NCI-H774 (cell line): ENCODE measurements around the gene DRC3.
"Not testable (repeated sequence)": the region's sequence is repeated elsewhere in the genome, so short reads cannot be mapped to it uniquely, and the experiment has no call there.

Experiments used
- DNase-seq: peaks from one replicate; lab custom pipeline; 2025; lab: John Stamatoyannopoulos, UW

Gene DRC3

GRCh38 chr17:17942846-17943245, 29.8 kb upstream of the DRC3 start:
- no peak for DNase-seq

GRCh38 chr17:17943281-17943984, 29.2 kb upstream of the DRC3 start:
- no peak for DNase-seq

GRCh38 chr17:17944242-17944641, 28.4 kb upstream of the DRC3 start:
- DNase-seq = no peak

- no peak for DNase-seq
These were observed 27.9 kb upstream of the DRC3 start for GRCh38 chr17:17944743-17945142.

- DNase-seq = no peak
These were observed 26.6 kb upstream of the DRC3 start for GRCh38 chr17:17946093-17946492.

GRCh38 chr17:17947309-17947708, 25.4 kb upstream of the DRC3 start:
- DNase-seq = no peak

- DNase-seq = no peak
These were observed 24.7 kb upstream of the DRC3 start for GRCh38 chr17:17947966-17948365.

GRCh38 chr17:17950347-17950746, 22.3 kb upstream of the DRC3 start:
- DNase-seq = no peak

GRCh38 chr17:17950806-17951205, 21.9 kb upstream of the DRC3 start:
- DNase-seq = no peak

GRCh38 chr17:17951524-17951923, 21.1 kb upstream of the DRC3 start:
- no peak for DNase-seq

GRCh38 chr17:17952691-17953090, 20.0 kb upstream of the DRC3 start:
- no peak for DNase-seq

GRCh38 chr17:17954079-17954478, 18.6 kb upstream of the DRC3 start:
- DNase-seq = no peak

GRCh38 chr17:17955790-17956341, 16.8 kb upstream of the DRC3 start:
- not testable (repeated sequence) for DNase-seq

GRCh38 chr17:17957584-17957916, 15.1 kb upstream of the DRC3 start:
- DNase-seq = no peak

GRCh38 chr17:17958982-17959381, 13.7 kb upstream of the DRC3 start:
- no peak for DNase-seq

- no peak for DNase-seq
These were observed 12.9 kb upstream of the DRC3 start for GRCh38 chr17:17959520-17960361.

GRCh38 chr17:17960500-17961030, 12.1 kb upstream of the DRC3 start:
- no peak for DNase-seq

GRCh38 chr17:17963066-17963465, 9.6 kb upstream of the DRC3 start:
- no peak for DNase-seq

- DNase-seq = no peak
These were observed 8.8 kb upstream of the DRC3 start for GRCh38 chr17:17963694-17964436.

GRCh38 chr17:17964710-17965109, 8.0 kb upstream of the DRC3 start:
- DNase-seq = no peak

- no peak for DNase-seq
These were observed 7.4 kb upstream of the DRC3 start for GRCh38 chr17:17965152-17965721.

- DNase-seq = no peak
These were observed 6.3 kb upstream of the DRC3 start for GRCh38 chr17:17966399-17966798.
